Ascending aorta (tissue), 2 donors: ENCODE results near the gene THEMIS2. TPM values are rescaled to one million over a fixed set of nuclear protein-coding genes. Genes with fewer than 3 reads are reported as not detected.
"Not testable (repeated sequence)": the region's sequence is repeated elsewhere in the genome, so short reads cannot be mapped to it uniquely, and the experiment has no call there.

Experiments used
- DNase-seq, 2 donors: peaks; one replicate each; pipeline ENCODE4 v3.0.0-alpha.2; 2019; ENCODE audit warnings: low spot score in 2 of 2
- H3K27ac ChIP-seq, 2 donors: fragments of 200-600 bp; sonication (generic); one replicate each; pipeline ENCODE4 v1.5.1; 2016 to 2017; ENCODE audit warnings: mild to moderate bottlenecking in 1 of 2
- H3K27me3 ChIP-seq: fragments of 200-600 bp; sonication (generic); one replicate; pipeline ENCODE4 v1.5.1; 2017
- H3K36me3 ChIP-seq, 2 donors: fragments of 200-600 bp; sonication (generic); one replicate each; pipeline ENCODE4 v1.5.1; 2016
- H3K4me1 ChIP-seq, 2 donors: fragments of 200-600 bp; sonication (generic); one replicate each; pipeline ENCODE4 v1.5.1; 2016 to 2017; ENCODE audit warnings: mild to moderate bottlenecking in 1 of 2
- H3K4me3 ChIP-seq, 2 donors: fragments of 200-600 bp; sonication (generic); one replicate each; pipeline ENCODE4 v1.5.1; 2016 to 2017; ENCODE audit warnings: mild to moderate bottlenecking in 1 of 2
- H3K9me3 ChIP-seq, 2 donors: fragments of 200-600 bp; sonication (generic); one replicate each; pipeline ENCODE4 v1.5.1; 2016
- CTCF ChIP-seq, 3 experiments: fragments of 200-600 bp in 2 of 3; fragments of 450-650 bp in 1 of 3; sonication (generic) in 2 of 3; IDR thresholded peaks; one replicate each; pipeline ENCODE4 v1.5.1; 2016 to 2019; ENCODE audit warnings: antibody characterized with exemption in 3 of 3, mild to moderate bottlenecking in 1 of 3, moderate library complexity in 1 of 3
- intact Hi-C: fragments of 100-400 bp; cut with DNase I; formaldehyde crosslinking; loops from one replicate; pipeline ENCODE4 v1.15.1; 2023
- total RNA-seq: library from RNA; depleted of rRNA; stranded (reverse); fragments of >200 nt; gene quantifications from one replicate; pipeline ENCODE4 v1.1.0, GENCODE V29; 2016

THEMIS2 gene
- total RNA-seq, 1 donor from 2014 or later, result 206 TPM

- no peak for TF ChIP-seq CTCF (IDR thresholded peaks at IDR 0.05)
- no peak for DNase-seq
- Histone ChIP-seq H3K4me3 (no peak overlapping the region), H3K9me3 (no peaks in the 10 kb centered on the region), H3K27me3 (no peaks in the 10 kb centered on the region), H3K36me3 (no peaks in the 10 kb centered on the region), H3K4me1 (no peaks in the 10 kb centered on the region), H3K27ac (peak overlapping the region in 1 of 2 donors; percentile 54)
- intact Hi-C loops, result no loop called here
These were observed 8.0 kb upstream of the THEMIS2 start for GRCh38 chr1:27864264-27864895.

DNA sequence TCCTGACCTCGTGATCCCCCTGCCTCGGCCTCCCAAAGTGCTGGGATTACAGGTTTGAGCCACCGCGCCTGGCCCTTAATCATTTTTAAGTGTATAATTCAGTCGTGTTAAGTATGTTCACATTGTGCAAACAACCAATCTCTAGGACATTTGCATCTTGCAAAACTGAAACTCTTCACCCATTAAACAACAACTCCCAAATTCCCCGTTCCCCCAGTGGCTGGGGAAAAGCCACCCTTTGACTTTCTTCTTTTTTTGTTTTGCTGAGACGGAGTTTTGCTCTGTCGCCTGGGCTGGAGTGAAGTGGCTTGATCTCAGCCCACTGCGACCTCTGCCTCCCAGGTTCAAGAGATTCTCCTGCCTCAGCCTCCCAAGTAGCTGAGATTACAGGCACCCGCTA lies 6.5 kb upstream of the THEMIS2 start:
- intact Hi-C loops, result no loop called here
- H3K27ac ChIP-seq, result no peak overlapping the region
- DNase-seq, result no peak
- H3K4me1 ChIP-seq, result no peaks in the 10 kb centered on the region
- no peak overlapping the region for H3K4me3 ChIP-seq
- no peaks in the 10 kb centered on the region for H3K27me3 ChIP-seq
- H3K36me3 ChIP-seq, result no peaks in the 10 kb centered on the region
- TF ChIP-seq CTCF (IDR thresholded peaks at IDR 0.05), result no peak
- no peaks in the 10 kb centered on the region for H3K9me3 ChIP-seq

DNA sequence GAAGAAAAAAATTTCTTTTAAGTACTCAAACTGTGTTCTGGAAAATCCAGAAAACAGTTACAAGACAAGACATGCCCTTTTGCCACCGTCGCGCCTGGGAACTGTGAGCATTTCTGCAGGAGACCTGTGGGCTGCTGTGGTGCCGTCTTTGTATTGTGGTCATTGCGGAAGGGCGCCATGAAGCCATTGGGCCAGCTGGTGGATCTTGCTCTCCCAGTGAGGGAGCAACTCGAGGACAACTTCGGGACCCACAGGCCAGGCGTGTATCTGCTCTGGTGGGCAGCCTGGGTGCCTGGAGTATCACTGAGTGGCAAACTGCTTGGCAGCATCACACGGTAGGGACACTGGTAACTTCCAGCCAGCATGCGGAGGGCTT lies 3.8 kb upstream of the THEMIS2 start:
- no peak for TF ChIP-seq CTCF (IDR thresholded peaks at IDR 0.05)
- intact Hi-C loops, result no loop called here
- Histone ChIP-seq H3K27ac (no peak overlapping the region), H3K27me3 (no peaks in the 10 kb centered on the region), H3K4me3 (no peak overlapping the region), H3K4me1 (peaks cover 2 to 3% of the 10 kb centered on the region in 2 donors), H3K36me3 (no peaks in the 10 kb centered on the region), H3K9me3 (no peaks in the 10 kb centered on the region)
- no peak for DNase-seq

DNA sequence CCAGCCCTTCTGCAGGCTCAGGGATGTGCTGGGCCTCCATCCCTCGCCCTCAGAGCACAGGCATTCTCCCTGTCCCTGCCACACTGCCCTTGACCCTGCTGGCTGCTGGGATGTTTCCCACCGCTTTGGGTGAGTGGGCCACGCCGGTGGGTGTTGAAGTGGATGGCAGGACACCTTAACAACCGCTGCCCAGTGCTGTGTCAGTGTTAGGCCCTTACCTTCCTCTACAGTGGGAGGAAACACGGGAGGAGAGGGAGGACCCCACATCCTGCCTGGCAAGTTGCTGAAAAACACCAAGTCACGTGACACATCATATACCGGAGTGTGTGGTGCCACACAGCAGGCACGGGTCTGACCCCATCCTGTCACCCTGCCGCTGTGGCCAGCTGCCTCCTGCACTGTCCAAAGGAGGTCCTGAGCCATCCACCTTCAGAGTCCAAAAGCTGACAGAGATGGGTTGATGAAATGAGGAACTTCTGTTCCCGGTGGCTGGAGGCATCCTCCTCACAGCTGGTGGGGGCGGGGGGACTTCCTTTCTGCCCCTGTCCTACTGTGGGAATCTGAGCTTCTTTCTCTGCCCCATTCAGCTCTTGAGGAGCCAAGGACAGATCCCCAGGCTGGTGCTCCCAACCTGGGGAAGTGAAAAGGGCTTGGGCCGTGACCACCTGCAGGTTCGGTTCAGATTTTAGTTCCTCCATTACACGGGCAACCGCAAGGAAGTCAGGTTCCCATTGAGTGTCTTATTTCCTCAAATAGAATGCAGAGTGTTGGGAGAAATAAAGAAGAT lies 3.2 kb upstream of the THEMIS2 start:
- DNase-seq, result no peak
- peaks cover 2 to 3% of the 10 kb centered on the region in 2 donors for H3K4me1 ChIP-seq
- TF ChIP-seq CTCF (IDR thresholded peaks at IDR 0.05), result no peak
- no peaks in the 10 kb centered on the region for H3K27me3 ChIP-seq
- no peaks in the 10 kb centered on the region for H3K9me3 ChIP-seq
- no peaks in the 10 kb centered on the region for H3K36me3 ChIP-seq
- no peak overlapping the region for H3K4me3 ChIP-seq
- no peak overlapping the region for H3K27ac ChIP-seq
- intact Hi-C loops, result no loop called here

DNA sequence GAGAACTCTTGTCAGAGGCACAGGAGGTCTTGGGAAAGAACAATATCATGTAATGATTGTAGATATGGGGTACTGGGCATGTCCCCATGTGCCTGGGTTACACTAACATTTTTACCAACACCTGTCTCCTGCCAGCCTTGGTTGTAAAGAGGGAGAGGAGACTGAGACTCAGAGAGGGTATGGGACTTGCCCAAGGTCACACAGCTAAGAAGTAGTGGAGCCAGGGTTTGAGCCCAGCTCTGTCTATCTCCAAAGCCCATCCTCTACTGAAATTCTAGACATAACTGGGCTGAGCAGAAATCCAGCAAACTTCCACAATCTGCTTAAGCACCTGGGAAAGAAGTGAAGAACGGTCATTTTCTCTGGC lies 2.6 kb upstream of the THEMIS2 start:
- no peak for DNase-seq
- Histone ChIP-seq H3K36me3 (no peaks in the 10 kb centered on the region), H3K4me3 (no peak overlapping the region), H3K9me3 (no peaks in the 10 kb centered on the region), H3K27ac (no peak overlapping the region), H3K27me3 (no peaks in the 10 kb centered on the region), H3K4me1 (peaks cover 2 to 3% of the 10 kb centered on the region in 2 donors)
- no peak for TF ChIP-seq CTCF (IDR thresholded peaks at IDR 0.05)
- intact Hi-C loops, result no loop called here

- H3K36me3 ChIP-seq, DNase-seq, H3K9me3 ChIP-seq, H3K27ac ChIP-seq, H3K4me3 ChIP-seq, H3K27me3 ChIP-seq, H3K4me1 ChIP-seq, intact Hi-C loops: not testable (repeated sequence)
These were observed 1.3 kb upstream of the THEMIS2 start for GRCh38 chr1:27871076-27871475.
